T-helper 1 cell treated with Interleukin-12 subunit alpha and Interleukin-12 subunit beta and Interleukin-4 antibody, amounts not matched to agents 30 ng/mL and 1 ng/mL, for 36 hours (primary cell): Measurements from ENCODE around the gene RTP5. TPM values are rescaled to one million over a fixed set of nuclear protein-coding genes. Genes with fewer than 3 reads are reported as not detected.

ENCODE experiments used
- intact Hi-C: fragments of 100-400 bp; cut with micrococcal nuclease; formaldehyde crosslinking; loops from one replicate; pipeline ENCODE4 v1.15.1; 2024
- total RNA-seq: library from RNA; stranded (reverse); gene quantifications from 2 replicates; pipeline ENCODE4 v1.2.3, GENCODE V29; 2022

Gene RTP5
- total RNA-seq, 1 donor from 2014 or later, result not detected

- intact Hi-C loops, result loop anchor here (5.0 kb wide), 2 partner anchors 55 to 155 kb away; partner anchors contain the start of gene ING5
Measured at GRCh38 chr2:241857041-241857541, 12.4 kb upstream of the RTP5 start.

GRCh38 chr2:241857572-241858121 is 11.9 kb upstream of the RTP5 start:
- intact Hi-C loops, result loop anchor here (1.0 to 5.0 kb wide), 3 partner anchors 24 to 155 kb away; partner anchors contain the start of gene ING5

GRCh38 chr2:241858206-241859016 is 11.1 kb upstream of the RTP5 start, which contains the start of gene PDCD1:
Gene PDCD1 (minus strand): TSS chr2:241858894. CDS start chr2:241858838, 56 bp downstream.
- intact Hi-C loops, result loop anchor here (1.0 to 5.0 kb wide), 4 partner anchors 12 to 156 kb away; partner anchors contain the start of gene ING5

- intact Hi-C loops, result loop anchor here (1.0 to 5.0 kb wide), 3 partner anchors 13 to 157 kb away; partner anchors contain the start of gene ING5
Measured at GRCh38 chr2:241859017-241859435, 10.5 kb upstream of the RTP5 start.

- intact Hi-C loops, result loop anchor here (1.0 to 10.0 kb wide), 4 partner anchors 13 to 415 kb away; partner anchors contain the start of gene ING5
Measured at GRCh38 chr2:241859436-241860183, 9.9 kb upstream of the RTP5 start.

GRCh38 chr2:241860184-241861078 is 9.1 kb upstream of the RTP5 start:
- intact Hi-C loops, result loop anchor here (10.0 kb wide), 1 partner anchor 416 kb away; no protein-coding TSS in a partner anchor

- intact Hi-C loops, result loop anchor here (10.0 kb wide), 1 partner anchor 416 kb away; no protein-coding TSS in a partner anchor
Measured at GRCh38 chr2:241861264-241861663, 8.3 kb upstream of the RTP5 start.

- intact Hi-C loops, result loop anchor here (10.0 kb wide), 1 partner anchor 417 kb away; no protein-coding TSS in a partner anchor
Measured at GRCh38 chr2:241862093-241862492, 7.4 kb upstream of the RTP5 start.

GRCh38 chr2:241862775-241863535 is 6.6 kb upstream of the RTP5 start:
- intact Hi-C loops, result loop anchor here (10.0 kb wide), 1 partner anchor 418 kb away; no protein-coding TSS in a partner anchor

- intact Hi-C loops, result loop anchor here (10.0 kb wide), 1 partner anchor 419 kb away; no protein-coding TSS in a partner anchor
Measured at GRCh38 chr2:241863536-241863954, 6.0 kb upstream of the RTP5 start.

- intact Hi-C loops, result loop anchor here (10.0 kb wide), 1 partner anchor 420 kb away; no protein-coding TSS in a partner anchor
Measured at GRCh38 chr2:241864168-241864849, 5.2 kb upstream of the RTP5 start.

- intact Hi-C loops, result loop anchor here (10.0 kb wide), 1 partner anchor 420 kb away; no protein-coding TSS in a partner anchor
Measured at GRCh38 chr2:241864850-241865213, 4.7 kb upstream of the RTP5 start.

- intact Hi-C loops, result loop anchor here (10.0 kb wide), 1 partner anchor 421 kb away; no protein-coding TSS in a partner anchor
Measured at GRCh38 chr2:241865416-241865956, 4.0 kb upstream of the RTP5 start.

- intact Hi-C loops, result loop anchor here (10.0 kb wide), 1 partner anchor 421 kb away; no protein-coding TSS in a partner anchor
Measured at GRCh38 chr2:241865957-241866789, 3.4 kb upstream of the RTP5 start.

GRCh38 chr2:241866790-241867645 is 2.5 kb upstream of the RTP5 start:
- intact Hi-C loops, result loop anchor here (10.0 kb wide), 1 partner anchor 422 kb away; no protein-coding TSS in a partner anchor
